Kidney tubule cell (primary cell): ENCODE data around the gene EYA4.

Experiments used
- DNase-seq: peaks from one replicate; pipeline ENCODE4 v3.0.0-alpha.2; 2018; ENCODE audit warnings: low spot score

The EYA4 gene

DNA sequence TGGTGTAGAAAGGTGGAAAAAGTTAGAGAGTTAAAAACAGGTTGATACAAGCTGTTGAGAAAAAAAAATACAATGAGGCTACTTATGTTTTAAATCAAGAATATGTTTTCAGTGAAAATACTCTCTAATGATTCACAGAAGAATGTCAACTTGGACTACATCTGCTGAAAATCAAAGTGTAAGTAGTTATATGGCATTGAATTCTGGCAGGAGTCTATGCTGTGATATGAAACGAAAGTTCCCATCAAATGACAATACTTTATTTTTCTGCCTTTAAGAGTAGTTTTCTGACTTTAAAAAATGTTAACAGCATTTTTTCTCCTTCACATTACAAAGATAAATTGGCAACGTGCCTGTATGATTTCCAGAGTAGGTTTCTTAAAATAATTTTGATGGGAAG lies 158.3 kb downstream of the EYA4 start:
- no peak for DNase-seq

- no peak for DNase-seq
These were observed 163.0 kb downstream of the EYA4 start for GRCh38 chr6:133404151-133404550.

GRCh38 chr6:133404728-133405127 lies 163.6 kb downstream of the EYA4 start:
- no peak for DNase-seq

- DNase-seq, result no peak
These were observed 166.4 kb downstream of the EYA4 start for GRCh38 chr6:133407320-133408100.

DNA sequence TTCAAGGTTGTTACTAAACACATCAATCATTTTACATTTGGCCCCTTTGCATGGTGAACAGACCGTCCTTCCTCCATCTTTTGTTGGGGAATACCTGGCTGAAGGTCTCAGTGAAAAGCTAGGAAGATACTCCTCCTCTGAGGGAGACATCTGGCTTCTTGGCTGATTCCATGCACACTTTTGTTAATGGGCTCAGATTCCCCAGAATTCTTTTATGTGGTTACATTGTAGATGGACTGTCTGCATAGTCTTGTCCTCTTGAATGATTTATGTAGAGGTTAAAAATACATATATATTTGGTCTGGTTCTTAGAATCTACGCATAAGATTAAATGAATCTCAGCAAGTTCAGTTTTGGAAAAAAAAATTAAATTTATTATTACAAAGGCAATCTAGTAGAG lies 167.0 kb downstream of the EYA4 start:
- DNase-seq, result no peak

GRCh38 chr6:133408543-133408942 lies 167.4 kb downstream of the EYA4 start:
- no peak for DNase-seq

DNA sequence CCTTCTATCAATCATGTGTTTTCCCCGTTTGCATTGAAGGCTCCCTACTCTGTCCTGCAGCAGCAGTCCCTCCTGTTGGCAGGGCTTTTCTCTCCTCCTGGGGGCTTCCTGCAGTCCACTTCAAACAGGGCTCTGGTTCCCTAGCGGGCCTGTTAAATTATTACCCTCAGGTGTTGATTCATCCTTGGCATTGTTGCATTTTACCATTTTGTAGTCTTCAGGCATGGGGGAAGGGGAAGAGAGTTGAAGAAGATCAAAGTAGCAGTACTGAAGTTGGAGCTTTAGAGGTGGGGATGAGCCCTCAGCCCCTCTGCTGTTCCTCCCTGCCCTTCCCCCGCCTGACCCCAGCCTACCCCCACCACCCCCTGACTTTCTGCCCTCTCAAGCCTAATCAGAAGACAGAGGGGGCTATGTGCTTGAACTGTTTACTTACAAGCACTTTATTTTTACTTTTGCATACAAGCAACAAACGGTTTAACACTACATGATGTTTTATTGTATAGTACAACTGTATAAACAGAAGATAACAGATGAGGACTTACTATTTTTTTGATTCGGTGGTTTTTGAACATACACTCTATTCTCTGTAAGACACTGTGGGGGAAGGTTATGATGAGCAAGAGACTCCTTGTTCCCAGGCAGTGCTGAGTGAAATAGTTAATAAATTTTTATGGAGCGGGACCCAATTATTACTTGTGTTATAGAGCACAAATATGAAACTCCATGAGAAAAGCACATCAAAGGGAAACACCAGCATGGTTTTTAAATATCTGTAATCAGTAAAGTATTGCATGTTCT lies 169.7 kb downstream of the EYA4 start:
- DNase-seq, result no peak

DNA sequence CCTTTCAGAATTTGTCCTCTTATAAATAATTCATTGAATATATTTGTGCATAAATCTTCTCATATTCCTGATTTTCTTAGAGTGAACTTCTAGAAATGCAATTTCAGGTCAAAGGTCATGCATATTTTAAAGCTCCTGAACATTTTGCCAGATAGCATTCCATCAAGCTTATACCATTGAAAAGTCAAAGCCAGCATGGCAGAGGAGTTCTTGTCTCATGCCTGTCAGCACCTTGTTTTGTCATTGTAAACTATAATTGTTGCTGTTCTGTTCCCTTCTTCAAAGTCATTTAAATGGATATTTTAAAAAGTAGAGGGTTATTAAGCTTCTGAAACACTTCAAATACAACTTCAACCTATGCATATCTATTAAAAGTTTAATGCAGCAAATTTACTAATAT lies 170.6 kb downstream of the EYA4 start:
- DNase-seq, result no peak

GRCh38 chr6:133415262-133415661 lies 174.1 kb downstream of the EYA4 start:
- DNase-seq, result no peak

- DNase-seq, result peak; percentile 20
These were observed 177.0 kb downstream of the EYA4 start for GRCh38 chr6:133418108-133418507.

GRCh38 chr6:133423242-133423641 lies 182.1 kb downstream of the EYA4 start:
- no peak for DNase-seq

- no peak for DNase-seq
These were observed 183.2 kb downstream of the EYA4 start for GRCh38 chr6:133424359-133424758.

DNA sequence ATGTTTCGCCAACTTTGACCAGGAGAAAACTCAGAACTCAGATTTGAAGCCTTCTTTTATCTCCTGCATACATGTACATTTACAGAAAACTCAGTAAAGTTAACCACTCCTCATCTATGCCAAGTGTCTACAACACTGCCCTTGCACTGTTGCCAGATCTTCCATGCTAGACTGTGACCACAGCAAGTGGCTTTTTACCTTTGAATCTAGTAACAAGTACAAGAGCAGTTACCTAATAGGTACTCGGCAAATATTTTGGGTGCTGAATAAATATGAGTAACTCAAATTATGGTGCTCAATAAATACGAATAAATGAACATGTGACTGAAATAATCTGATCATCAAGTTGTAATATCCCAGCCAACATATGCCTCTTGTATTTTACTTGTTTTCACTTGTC lies 184.9 kb downstream of the EYA4 start:
- no peak for DNase-seq

GRCh38 chr6:133428295-133428694 lies 187.1 kb downstream of the EYA4 start:
- DNase-seq, result no peak

DNA sequence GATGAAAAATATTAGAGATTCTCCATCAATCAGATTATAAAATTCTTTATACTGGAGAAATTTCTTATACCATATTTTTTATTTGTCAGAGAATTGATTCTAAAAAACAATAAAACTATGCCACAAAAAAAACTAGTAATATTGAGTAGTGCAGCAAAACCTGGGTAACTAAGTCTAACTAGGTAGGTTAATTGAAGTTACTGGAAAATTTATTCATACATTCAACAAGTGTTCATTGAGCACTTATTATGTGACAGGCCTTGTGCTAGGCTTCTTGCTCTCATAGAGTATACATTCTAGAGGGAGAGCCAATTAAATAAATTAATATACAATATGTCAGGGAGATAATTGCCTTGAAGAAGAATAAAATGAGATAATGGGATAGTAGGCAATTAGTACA lies 189.4 kb downstream of the EYA4 start:
- DNase-seq, result no peak

- no peak for DNase-seq
These were observed 189.9 kb downstream of the EYA4 start for GRCh38 chr6:133431031-133431430.

DNA sequence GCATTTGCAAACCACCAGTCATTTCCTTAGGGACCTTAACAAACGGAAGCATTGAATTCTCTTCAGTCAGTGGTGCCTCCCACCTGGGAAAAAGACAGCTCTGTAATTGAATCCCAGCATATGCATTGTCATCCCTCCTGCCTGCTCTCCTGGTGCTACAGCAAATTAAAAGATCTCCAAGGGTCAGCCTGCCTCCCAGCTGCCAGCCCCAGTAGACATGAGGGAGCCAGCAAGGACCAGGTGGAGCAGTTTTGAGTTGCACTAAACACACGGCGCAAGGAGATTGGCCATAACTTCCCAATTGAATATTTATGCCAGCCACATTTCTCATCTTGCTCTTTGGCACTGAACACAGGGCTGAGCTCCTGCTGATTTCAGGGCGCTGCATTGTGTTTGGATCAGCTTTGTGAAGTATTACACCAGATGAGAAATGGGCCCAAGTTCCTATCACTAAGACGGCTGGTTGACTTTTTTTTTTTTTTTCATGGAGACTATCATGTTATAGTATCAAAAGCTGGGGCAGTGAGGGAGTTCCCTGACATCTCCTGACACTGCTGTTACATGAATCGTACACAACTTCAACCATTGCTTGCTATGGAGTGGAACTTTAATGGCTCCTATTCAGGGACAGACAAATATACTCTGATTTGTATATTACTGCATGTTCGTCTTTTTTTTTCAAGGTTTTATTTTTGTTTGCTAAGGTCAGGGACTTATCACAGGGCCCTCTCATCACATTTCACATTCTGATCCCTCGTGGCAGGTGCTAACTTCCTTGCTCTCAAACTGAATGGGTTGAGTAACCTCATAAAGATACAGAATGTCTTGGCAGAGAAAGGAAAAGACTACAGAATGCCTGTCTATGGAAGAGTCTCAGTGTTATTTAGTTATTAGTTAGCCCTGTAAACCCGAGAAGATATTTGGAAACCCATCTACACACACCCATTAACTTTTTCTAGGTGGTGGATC lies 191.1 kb downstream of the EYA4 start:
- DNase-seq, result no peak

DNA sequence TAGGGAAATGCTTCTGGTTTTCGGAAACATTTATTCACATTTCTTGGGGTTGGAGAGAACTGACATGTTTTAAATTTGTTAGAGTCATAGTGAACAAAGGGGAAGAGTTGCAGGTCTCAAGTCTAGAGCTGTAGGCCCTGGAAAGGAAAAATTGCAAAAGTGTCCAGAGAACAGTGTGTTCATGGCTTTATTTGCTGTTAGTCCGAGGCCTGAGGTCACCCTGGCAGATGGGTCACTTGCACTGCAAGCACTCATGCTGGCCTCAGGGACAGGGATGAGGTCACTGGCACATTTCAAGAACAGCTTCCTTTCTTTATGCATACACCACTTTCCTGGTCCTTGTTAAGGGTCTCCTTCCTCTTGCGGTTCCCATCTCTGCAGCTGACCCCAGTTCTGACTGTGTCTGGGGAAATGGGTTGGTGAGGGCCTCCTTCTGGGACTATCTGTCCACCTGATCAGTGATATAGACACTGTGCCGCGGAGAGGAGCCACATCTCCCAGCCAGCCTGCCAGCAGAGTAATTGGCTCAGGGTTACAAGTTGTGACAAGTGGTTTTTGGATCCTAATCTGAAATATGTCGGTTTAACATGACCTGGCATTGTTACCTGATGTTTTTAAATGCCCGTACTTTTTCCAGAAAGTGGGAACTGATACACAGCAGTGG lies 194.0 kb downstream of the EYA4 start:
- DNase-seq, result no peak

- no peak for DNase-seq
These were observed 195.5 kb downstream of the EYA4 start for GRCh38 chr6:133436652-133437051.

DNA sequence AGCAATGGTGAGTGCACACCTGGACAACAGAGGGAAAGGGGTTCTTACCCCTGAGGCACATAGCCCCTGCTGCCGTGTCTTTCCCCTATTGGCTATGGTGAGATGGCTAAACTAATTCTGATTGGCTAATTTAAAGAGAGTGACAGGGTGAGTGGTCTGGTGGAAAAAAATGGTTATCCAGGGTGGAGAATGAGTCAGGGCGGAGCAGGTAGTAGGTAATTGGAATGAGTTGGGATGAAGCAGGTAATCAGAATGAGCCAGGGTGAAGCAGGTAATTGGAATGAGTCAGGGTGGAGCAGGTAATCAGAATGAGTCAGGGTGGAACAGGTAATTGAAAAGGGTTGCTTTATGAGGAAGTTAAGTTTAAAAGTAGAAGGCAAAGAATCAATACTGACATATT lies 200.3 kb downstream of the EYA4 start:
- no peak for DNase-seq

DNA sequence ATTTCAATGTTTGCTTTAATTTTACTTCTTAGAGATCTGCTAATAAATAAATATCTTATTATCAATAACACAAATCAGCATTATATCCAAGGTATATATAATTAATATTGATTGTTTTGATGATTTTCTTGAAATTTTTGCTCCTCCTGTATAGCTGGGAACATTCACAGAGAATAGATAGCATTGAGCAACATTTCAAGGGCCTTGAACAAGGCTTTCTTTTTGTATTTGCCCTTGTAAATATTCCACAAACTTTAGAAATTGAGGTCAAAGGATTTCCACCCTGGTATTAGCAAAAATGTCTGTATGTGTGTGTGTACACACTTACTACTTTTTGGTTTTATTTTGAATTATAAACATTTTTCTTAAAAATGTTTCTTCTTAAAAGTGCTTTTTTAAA lies 205.6 kb downstream of the EYA4 start:
- no peak for DNase-seq

GRCh38 chr6:133447924-133448323 lies 206.8 kb downstream of the EYA4 start:
- no peak for DNase-seq
